ENCODE results near the gene RAB11B. TPM values are rescaled to one million over a fixed set of nuclear protein-coding genes. Genes with fewer than 3 reads are reported as not detected.
A peak's percentile ranks its signal among the peaks of the same experiment; 100 is the strongest.

RAB11B gene
- total RNA-seq, 1 experiment from 2014 or later = 135 TPM

DNA sequence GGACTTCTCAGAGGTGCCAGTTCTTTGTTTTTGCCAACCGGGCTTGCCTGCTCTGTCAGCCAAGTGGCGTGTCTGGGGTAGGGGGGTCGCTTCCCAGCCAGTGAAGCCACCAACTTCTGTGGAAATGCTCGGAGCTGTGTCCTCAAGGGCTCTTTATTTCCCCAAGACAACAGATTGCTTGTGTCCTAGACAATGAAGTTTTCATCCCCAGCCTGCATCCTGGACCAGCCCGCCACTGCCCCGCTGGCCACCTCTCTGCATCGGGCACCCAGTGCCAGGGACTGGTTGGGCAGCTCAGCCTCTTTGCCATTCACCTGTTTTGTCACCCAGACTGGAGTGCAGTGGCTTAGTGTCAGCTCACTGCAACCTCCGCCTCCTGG is 3.7 kb downstream of the RAB11B start:
- TF ChIP-seq TCF7L2 (IDR thresholded peaks at IDR 0.05; ENCODE audit: low read depth, low read length) (no peak), POLR2AphosphoS5 (IDR thresholded peaks at IDR 0.05; ENCODE audit: low read depth, low read length) (no peak), SIN3A (IDR thresholded peaks at IDR 0.05; ENCODE audit: borderline replicate concordance, insufficient read depth, low read depth, low read length) (no peak)
- TF ChIP-seq, protein P1, sequence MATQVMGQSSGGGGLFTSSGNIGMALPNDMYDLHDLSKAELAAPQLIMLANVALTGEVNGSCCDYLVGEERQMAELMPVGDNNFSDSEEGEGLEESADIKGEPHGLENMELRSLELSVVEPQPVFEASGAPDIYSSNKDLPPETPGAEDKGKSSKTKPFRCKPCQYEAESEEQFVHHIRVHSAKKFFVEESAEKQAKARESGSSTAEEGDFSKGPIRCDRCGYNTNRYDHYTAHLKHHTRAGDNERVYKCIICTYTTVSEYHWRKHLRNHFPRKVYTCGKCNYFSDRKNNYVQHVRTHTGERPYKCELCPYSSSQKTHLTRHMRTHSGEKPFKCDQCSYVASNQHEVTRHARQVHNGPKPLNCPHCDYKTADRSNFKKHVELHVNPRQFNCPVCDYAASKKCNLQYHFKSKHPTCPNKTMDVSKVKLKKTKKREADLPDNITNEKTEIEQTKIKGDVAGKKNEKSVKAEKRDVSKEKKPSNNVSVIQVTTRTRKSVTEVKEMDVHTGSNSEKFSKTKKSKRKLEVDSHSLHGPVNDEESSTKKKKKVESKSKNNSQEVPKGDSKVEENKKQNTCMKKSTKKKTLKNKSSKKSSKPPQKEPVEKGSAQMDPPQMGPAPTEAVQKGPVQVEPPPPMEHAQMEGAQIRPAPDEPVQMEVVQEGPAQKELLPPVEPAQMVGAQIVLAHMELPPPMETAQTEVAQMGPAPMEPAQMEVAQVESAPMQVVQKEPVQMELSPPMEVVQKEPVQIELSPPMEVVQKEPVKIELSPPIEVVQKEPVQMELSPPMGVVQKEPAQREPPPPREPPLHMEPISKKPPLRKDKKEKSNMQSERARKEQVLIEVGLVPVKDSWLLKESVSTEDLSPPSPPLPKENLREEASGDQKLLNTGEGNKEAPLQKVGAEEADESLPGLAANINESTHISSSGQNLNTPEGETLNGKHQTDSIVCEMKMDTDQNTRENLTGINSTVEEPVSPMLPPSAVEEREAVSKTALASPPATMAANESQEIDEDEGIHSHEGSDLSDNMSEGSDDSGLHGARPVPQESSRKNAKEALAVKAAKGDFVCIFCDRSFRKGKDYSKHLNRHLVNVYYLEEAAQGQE (IDR thresholded peaks at IDR 0.05; ENCODE audit: insufficient read depth in 1 of 2, low read depth in 2 of 2, low read length in 1 of 2) = no peak
- TF ChIP-seq, protein P2, sequence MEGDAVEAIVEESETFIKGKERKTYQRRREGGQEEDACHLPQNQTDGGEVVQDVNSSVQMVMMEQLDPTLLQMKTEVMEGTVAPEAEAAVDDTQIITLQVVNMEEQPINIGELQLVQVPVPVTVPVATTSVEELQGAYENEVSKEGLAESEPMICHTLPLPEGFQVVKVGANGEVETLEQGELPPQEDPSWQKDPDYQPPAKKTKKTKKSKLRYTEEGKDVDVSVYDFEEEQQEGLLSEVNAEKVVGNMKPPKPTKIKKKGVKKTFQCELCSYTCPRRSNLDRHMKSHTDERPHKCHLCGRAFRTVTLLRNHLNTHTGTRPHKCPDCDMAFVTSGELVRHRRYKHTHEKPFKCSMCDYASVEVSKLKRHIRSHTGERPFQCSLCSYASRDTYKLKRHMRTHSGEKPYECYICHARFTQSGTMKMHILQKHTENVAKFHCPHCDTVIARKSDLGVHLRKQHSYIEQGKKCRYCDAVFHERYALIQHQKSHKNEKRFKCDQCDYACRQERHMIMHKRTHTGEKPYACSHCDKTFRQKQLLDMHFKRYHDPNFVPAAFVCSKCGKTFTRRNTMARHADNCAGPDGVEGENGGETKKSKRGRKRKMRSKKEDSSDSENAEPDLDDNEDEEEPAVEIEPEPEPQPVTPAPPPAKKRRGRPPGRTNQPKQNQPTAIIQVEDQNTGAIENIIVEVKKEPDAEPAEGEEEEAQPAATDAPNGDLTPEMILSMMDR (IDR thresholded peaks at IDR 0.05) = no peak
- CTCF ChIA-PET = no interaction called here
- H3K4me3 ChIP-seq (ENCODE audit: low read depth in 2 of 2, low read length in 2 of 2) = no peak overlapping the region
- DNase-seq (ENCODE audit: low read depth, low spot score) (no peak), ATAC-seq (no peak)
- in situ Hi-C loops (cut with HindIII; ENCODE audit: low pct_unique_long_range_greater_than_20kb, low sequenced_read_pairs) = no loop called here
- H3K9me3 ChIP-seq (ENCODE audit: control insufficient read depth, insufficient read depth, low read depth, low read length) = no peaks in the 10 kb centered on the region
- intact Hi-C loops (cut with micrococcal nuclease; ENCODE audit: unreplicated experiment) = no loop called here
- peak overlapping the region; percentile 69 for H3K27ac ChIP-seq (ENCODE audit: low read length)
- no peaks in the 10 kb centered on the region; the same call in 1 of the 2 replicates for H3K36me3 ChIP-seq (ENCODE audit: control insufficient read depth, insufficient read depth, low read length)
- POLR2A ChIA-PET = interaction anchor here (0.5 kb wide), 1 partner anchor 43 kb away, joined by 4 read pairs; no protein-coding TSS in a partner anchor
- no peaks in the 10 kb centered on the region for H3K27me3 ChIP-seq (ENCODE audit: control insufficient read depth, insufficient read depth, low read length)
- peaks cover 71% of the 10 kb centered on the region for H3K4me1 ChIP-seq (ENCODE audit: control insufficient read depth, insufficient read depth, low read length)
- no TSS peak for BruUV-seq (replicated peaks)

DNA sequence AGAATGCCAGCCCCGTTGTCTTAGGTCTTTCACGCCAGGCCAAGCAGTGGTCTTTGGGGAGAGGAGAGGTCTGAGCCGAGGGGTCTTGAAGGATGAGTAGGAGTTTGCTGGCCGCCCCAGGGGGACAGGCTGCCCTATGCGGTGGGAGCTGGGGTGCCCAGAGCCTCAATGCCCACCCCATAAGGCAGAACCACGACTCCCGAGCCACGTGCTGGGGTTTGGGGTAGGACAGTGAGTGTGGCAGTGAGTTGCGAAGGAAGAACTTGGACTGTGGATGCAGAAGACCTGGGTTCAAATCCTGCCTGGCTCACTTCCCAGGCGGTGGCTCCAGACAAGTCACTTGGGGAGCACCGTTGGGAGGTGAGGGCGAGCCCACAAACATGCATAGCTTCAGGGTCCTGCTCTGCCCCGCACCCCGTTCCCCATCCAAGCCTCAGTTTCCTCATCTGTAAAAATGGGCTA is 5.5 kb downstream of the RAB11B start:
- Histone ChIP-seq H3K9me3 (ENCODE audit: control insufficient read depth, insufficient read depth, low read depth, low read length) (no peaks in the 10 kb centered on the region), H3K4me1 (ENCODE audit: control insufficient read depth, insufficient read depth, low read length) (peaks cover 71% of the 10 kb centered on the region), H3K36me3 (ENCODE audit: control insufficient read depth, insufficient read depth, low read length) (no peaks in the 10 kb centered on the region), H3K4me3 (ENCODE audit: low read depth in 2 of 2, low read length in 2 of 2) (no peak overlapping the region), H3K27me3 (ENCODE audit: control insufficient read depth, insufficient read depth, low read length) (no peaks in the 10 kb centered on the region), H3K27ac (ENCODE audit: low read length) (peak overlapping the region; percentile 69)
- no TSS peak for BruUV-seq (replicated peaks)
- intact Hi-C loops (cut with micrococcal nuclease; ENCODE audit: unreplicated experiment) (loop anchor here (1.0 kb wide), 1 partner anchor 41 kb away; no protein-coding TSS in a partner anchor), in situ Hi-C loops (cut with HindIII; ENCODE audit: low pct_unique_long_range_greater_than_20kb, low sequenced_read_pairs) (no loop called here)
- POLR2A ChIA-PET = interaction anchor here (0.5 to 0.6 kb wide), 2 partner anchors 38 to 60 kb away, joined by 7 to 15 read pairs; no protein-coding TSS in a partner anchor
- DNase-seq (ENCODE audit: low read depth, low spot score) (no peak), ATAC-seq (no peak)
- TF ChIP-seq TCF7L2 (IDR thresholded peaks at IDR 0.05; ENCODE audit: low read depth, low read length) (no peak), POLR2AphosphoS5 (IDR thresholded peaks at IDR 0.05; ENCODE audit: low read depth, low read length) (no peak), SIN3A (IDR thresholded peaks at IDR 0.05; ENCODE audit: borderline replicate concordance, insufficient read depth, low read depth, low read length) (no peak)
- TF ChIP-seq, protein P2 (IDR thresholded peaks at IDR 0.05) = no peak
- TF ChIP-seq, protein P1 (IDR thresholded peaks at IDR 0.05; ENCODE audit: insufficient read depth in 1 of 2, low read depth in 2 of 2, low read length in 1 of 2) = no peak
- CTCF ChIA-PET = no interaction called here
